Testis (tissue), 3 donors: Measurements from ENCODE around the gene OSBPL9. TPM values are rescaled to one million over a fixed set of nuclear protein-coding genes. Genes with fewer than 3 reads are reported as not detected.

Experiments
- DNase-seq: peaks from one replicate; pipeline ENCODE4 v3.0.0-alpha.2; 2019
- H3K27ac ChIP-seq, 2 donors: fragments of 200-600 bp; sonication (generic); one replicate each; pipeline ENCODE4 v1.5.1; 2019
- H3K27me3 ChIP-seq: fragments of 200-600 bp; sonication (generic); one replicate; pipeline ENCODE4 v1.5.1; 2019
- H3K36me3 ChIP-seq: fragments of 200-600 bp; sonication (generic); one replicate; pipeline ENCODE4 v1.5.1; 2017; ENCODE audit warnings: low read depth; ENCODE audit errors: missing control alignments
- H3K4me1 ChIP-seq: fragments of 200-600 bp; sonication (generic); one replicate; pipeline ENCODE4 v1.5.1; 2019
- H3K4me3 ChIP-seq, 2 donors: fragments of 200-600 bp; sonication (generic); one replicate each; pipeline ENCODE4 v1.5.1; 2017 to 2019
- H3K9me3 ChIP-seq: fragments of 200-600 bp; sonication (generic); one replicate; pipeline ENCODE4 v1.5.1; 2017
- CTCF ChIP-seq, 3 experiments: fragments of 450-650 bp in 2 of 3; fragments of 200-600 bp in 1 of 3; sonication (generic) in 1 of 3; IDR thresholded peaks; one replicate each; pipeline ENCODE4 v1.5.1; 2016 to 2019; ENCODE audit warnings: antibody characterized with exemption in 3 of 3, mild to moderate bottlenecking in 2 of 3, moderate library complexity in 1 of 3
- POLR2A ChIP-seq: fragments of 450-650 bp; IDR thresholded peaks from one replicate; pipeline ENCODE4 v1.6.1; 2017; ENCODE audit warnings: antibody characterized with exemption, mild to moderate bottlenecking, moderate library complexity
- WGBS, 2 donors: methylation state at CpG; one replicate each; pipeline ENCODE4 v1.1.5; 2018; 5-methylcytosine and 5-hydroxymethylcytosine counted together
- intact Hi-C: fragments of 100-400 bp; cut with DNase I; formaldehyde crosslinking; loops from one replicate; pipeline ENCODE4 v1.15.1; 2023; ENCODE audit warnings: low total_unique reads
- polyA plus RNA-seq: library from polyadenylated mRNA; stranded (reverse); fragments of 350-450 nt; fragmentation: Illumina TruSeq; extraction: RNeasy Lipid Tissue Mini Kit (QIAGEN cat#74804); gene quantifications from one replicate; pipeline ENCODE4 v1.2.3, GENCODE V29; 2014; ENCODE audit warnings: low read depth, low replicate concordance; ENCODE audit not compliant: insufficient read depth
- total RNA-seq, 2 donors: library from RNA; depleted of rRNA; stranded (reverse); fragments of >200 nt; gene quantifications; one replicate each; pipeline ENCODE4 v1.2.3, GENCODE V29; 2016

The OSBPL9 gene
- total and polyA plus RNA-seq, 3 donors from 2014 or later: 59.3 to 160 (median 117) TPM

- intact Hi-C loops: no loop called here
- Histone ChIP-seq H3K27me3 (no peaks in the 10 kb centered on the region), H3K4me1 (peaks cover 22% of the 10 kb centered on the region), H3K36me3 (no peaks in the 10 kb centered on the region), H3K4me3 (no peak overlapping the region), H3K27ac (no peak overlapping the region), H3K9me3 (no peaks in the 10 kb centered on the region)
- DNase-seq: no peak
- TF ChIP-seq POLR2A (no peak), CTCF (IDR thresholded peaks at IDR 0.05) (no peak)
- WGBS, 2 donors: 85 to 89% methylated on average over 6 of the region's 6 CpGs
Measured at GRCh38 chr1:51664421-51665240, 47.7 kb downstream of the OSBPL9 start.

- intact Hi-C loops: no loop called here
- Histone ChIP-seq H3K36me3 (no peaks in the 10 kb centered on the region), H3K27ac (no peak overlapping the region), H3K4me3 (no peak overlapping the region), H3K4me1 (peaks cover 23% of the 10 kb centered on the region), H3K27me3 (no peaks in the 10 kb centered on the region), H3K9me3 (no peaks in the 10 kb centered on the region)
- no peak for DNase-seq
- 53 to 64% methylated on average over 2 of the region's 2 CpGs for WGBS, 2 donors
- no peak for TF ChIP-seq CTCF (IDR thresholded peaks at IDR 0.05)
- TF ChIP-seq POLR2A: no peak
Measured at GRCh38 chr1:51666478-51666877, 49.6 kb downstream of the OSBPL9 start.

GRCh38 chr1:51667561-51667960 is 50.7 kb downstream of the OSBPL9 start:
- Histone ChIP-seq H3K4me1 (peaks cover 23% of the 10 kb centered on the region), H3K36me3 (no peaks in the 10 kb centered on the region), H3K27me3 (no peaks in the 10 kb centered on the region), H3K27ac (no peak overlapping the region), H3K9me3 (no peaks in the 10 kb centered on the region), H3K4me3 (no peak overlapping the region)
- DNase-seq: no peak
- 78 to 81% methylated on average over 2 of the region's 2 CpGs for WGBS, 2 donors
- intact Hi-C loops: no loop called here
- TF ChIP-seq POLR2A: no peak
- no peak for TF ChIP-seq CTCF (IDR thresholded peaks at IDR 0.05)

GRCh38 chr1:51669272-51669671 is 52.4 kb downstream of the OSBPL9 start:
- TF ChIP-seq CTCF (IDR thresholded peaks at IDR 0.05) (no peak), POLR2A (no peak)
- H3K36me3 ChIP-seq: no peaks in the 10 kb centered on the region
- no peak overlapping the region for H3K4me3 ChIP-seq
- no peaks in the 10 kb centered on the region for H3K9me3 ChIP-seq
- no peaks in the 10 kb centered on the region for H3K27me3 ChIP-seq
- no peak overlapping the region for H3K27ac ChIP-seq
- no peak for DNase-seq
- intact Hi-C loops: no loop called here
- peaks cover 23% of the 10 kb centered on the region for H3K4me1 ChIP-seq
- 70 to 71% methylated on average over 4 of the region's 4 CpGs for WGBS, 2 donors

- no peaks in the 10 kb centered on the region for H3K36me3 ChIP-seq
- H3K9me3 ChIP-seq: no peaks in the 10 kb centered on the region
- DNase-seq: no peak
- intact Hi-C loops: no loop called here
- no peak overlapping the region for H3K27ac ChIP-seq
- H3K4me3 ChIP-seq: no peak overlapping the region
- TF ChIP-seq POLR2A (no peak), CTCF (IDR thresholded peaks at IDR 0.05) (no peak)
- H3K27me3 ChIP-seq: no peaks in the 10 kb centered on the region
- peaks cover 23% of the 10 kb centered on the region for H3K4me1 ChIP-seq
- WGBS, 2 donors: 75 to 78% methylated on average over 2 of the region's 2 CpGs
Measured at GRCh38 chr1:51669816-51670215, 52.9 kb downstream of the OSBPL9 start.
